ENCODE data around the gene FAM204A. TPM values are rescaled to one million over a fixed set of nuclear protein-coding genes. Genes with fewer than 3 reads are reported as not detected.

FAM204A gene
- total and polyA plus RNA-seq, 10 of the 15 experiments (the other 5 are each of a cell fraction or from before 2014, with no cell fraction given): 24.5 to 96.0 (median 67.6) TPM

- TF ChIP-seq BCL3 (IDR thresholded peaks at IDR 0.05; ENCODE audit: borderline replicate concordance, insufficient read depth, low read depth, low read length, poor library complexity, severe bottlenecking) (no peak), ZBTB33 (IDR thresholded peaks at IDR 0.05) (no peak), USF1 (IDR thresholded peaks at IDR 0.05; ENCODE audit: borderline replicate concordance, extremely low read length, insufficient read depth, low read depth, low read length) (no peak), BCL11A (IDR thresholded peaks at IDR 0.05; ENCODE audit: low read depth, low read length) (no peak), TBL1XR1 (IDR thresholded peaks at IDR 0.05; ENCODE audit: low read depth, low read length) (no peak), SMC3 (IDR thresholded peaks at IDR 0.05; ENCODE audit: borderline replicate concordance, low read length) (no peak), REST (IDR thresholded peaks at IDR 0.05; ENCODE audit: low read depth, low read length) (no peak), RCOR1 (conservative IDR thresholded peaks at IDR 0.05; ENCODE audit: low read depth, low read length) (no peak), ZNF24 (IDR thresholded peaks at IDR 0.05) (no peak)
- TF ChIP-seq, protein P1, sequence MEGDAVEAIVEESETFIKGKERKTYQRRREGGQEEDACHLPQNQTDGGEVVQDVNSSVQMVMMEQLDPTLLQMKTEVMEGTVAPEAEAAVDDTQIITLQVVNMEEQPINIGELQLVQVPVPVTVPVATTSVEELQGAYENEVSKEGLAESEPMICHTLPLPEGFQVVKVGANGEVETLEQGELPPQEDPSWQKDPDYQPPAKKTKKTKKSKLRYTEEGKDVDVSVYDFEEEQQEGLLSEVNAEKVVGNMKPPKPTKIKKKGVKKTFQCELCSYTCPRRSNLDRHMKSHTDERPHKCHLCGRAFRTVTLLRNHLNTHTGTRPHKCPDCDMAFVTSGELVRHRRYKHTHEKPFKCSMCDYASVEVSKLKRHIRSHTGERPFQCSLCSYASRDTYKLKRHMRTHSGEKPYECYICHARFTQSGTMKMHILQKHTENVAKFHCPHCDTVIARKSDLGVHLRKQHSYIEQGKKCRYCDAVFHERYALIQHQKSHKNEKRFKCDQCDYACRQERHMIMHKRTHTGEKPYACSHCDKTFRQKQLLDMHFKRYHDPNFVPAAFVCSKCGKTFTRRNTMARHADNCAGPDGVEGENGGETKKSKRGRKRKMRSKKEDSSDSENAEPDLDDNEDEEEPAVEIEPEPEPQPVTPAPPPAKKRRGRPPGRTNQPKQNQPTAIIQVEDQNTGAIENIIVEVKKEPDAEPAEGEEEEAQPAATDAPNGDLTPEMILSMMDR (IDR thresholded peaks at IDR 0.05 in 2 of 3, conservative IDR thresholded peaks at IDR 0.05 in 1 of 3; ENCODE audit: control insufficient read depth in 2 of 3, extremely low read depth in 1 of 3, insufficient read depth in 1 of 3, low read depth in 3 of 3, low read length in 3 of 3): no peak
Observed at GRCh38 chr10:118301211-118301610, 40.9 kb downstream of the FAM204A start (continued).
